ENCODE results near the gene GHSR. TPM values are rescaled to one million over a fixed set of nuclear protein-coding genes. Genes with fewer than 3 reads are reported as not detected.

Gene GHSR
- polyA plus RNA-seq, 1 of the 3 experiments (the other 2 are of a cell fraction), result not detected

DNA sequence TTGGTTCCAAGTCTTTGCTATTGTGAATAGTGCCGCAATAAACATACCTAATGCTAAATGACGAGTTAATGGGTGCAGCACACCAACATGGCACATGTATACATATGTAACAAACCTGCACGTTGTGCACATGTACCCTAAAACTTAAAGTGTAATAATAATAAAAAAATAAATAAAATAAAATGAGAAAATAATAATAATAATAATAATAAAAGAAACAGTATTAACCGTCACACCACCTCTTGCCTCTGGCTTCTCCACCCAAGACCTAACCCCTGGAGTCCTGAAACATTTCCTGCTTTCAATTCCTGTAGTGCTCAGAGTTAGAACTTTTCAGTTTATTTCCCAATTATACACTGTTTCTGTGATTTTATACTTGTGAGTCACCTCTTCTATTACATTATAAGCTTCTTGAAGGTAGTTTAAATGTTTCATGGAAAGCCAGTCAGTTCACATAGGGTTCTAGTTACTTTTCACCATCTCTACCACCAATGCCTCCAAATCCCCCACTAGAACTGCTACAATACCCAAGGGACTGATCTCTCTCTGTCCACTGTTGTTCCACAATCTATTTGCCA, 18.4 kb upstream of the GHSR start:
- POLR2A ChIA-PET, result no interaction called here
- H3K79me2 ChIP-seq (ENCODE audit: insufficient read depth), result no peaks in the 10 kb centered on the region
- no peaks in the 10 kb centered on the region for H4K20me1 ChIP-seq (ENCODE audit: insufficient read depth)
- H3K9me3 ChIP-seq, result 0 out of 2 replicates have a peak, but pooled peaks cover under 1% of the 10 kb centered on the region
- no peak overlapping the region for H2AFZ ChIP-seq (ENCODE audit: low read depth)
- CTCF ChIA-PET, result no interaction called here
- no peak overlapping the region for H3K4me3 ChIP-seq (ENCODE audit: low read depth in 2 of 2, low read length in 1 of 2)
- H3K4me1 ChIP-seq (ENCODE audit: control insufficient read depth in 1 of 2, insufficient read depth in 2 of 2, low read depth in 1 of 2, low read length in 1 of 2), result peaks cover 0 to 2% of the 10 kb centered on the region in 2 experiments; a peak in 1 of 4 replicates
- no peak overlapping the region for H3K27ac ChIP-seq (ENCODE audit: low read depth in 2 of 2, low read length in 1 of 2)
- H3K4me2 ChIP-seq, result no peak overlapping the region
- no peak overlapping the region for H3K9ac ChIP-seq
- TF ChIP-seq, protein P1, sequence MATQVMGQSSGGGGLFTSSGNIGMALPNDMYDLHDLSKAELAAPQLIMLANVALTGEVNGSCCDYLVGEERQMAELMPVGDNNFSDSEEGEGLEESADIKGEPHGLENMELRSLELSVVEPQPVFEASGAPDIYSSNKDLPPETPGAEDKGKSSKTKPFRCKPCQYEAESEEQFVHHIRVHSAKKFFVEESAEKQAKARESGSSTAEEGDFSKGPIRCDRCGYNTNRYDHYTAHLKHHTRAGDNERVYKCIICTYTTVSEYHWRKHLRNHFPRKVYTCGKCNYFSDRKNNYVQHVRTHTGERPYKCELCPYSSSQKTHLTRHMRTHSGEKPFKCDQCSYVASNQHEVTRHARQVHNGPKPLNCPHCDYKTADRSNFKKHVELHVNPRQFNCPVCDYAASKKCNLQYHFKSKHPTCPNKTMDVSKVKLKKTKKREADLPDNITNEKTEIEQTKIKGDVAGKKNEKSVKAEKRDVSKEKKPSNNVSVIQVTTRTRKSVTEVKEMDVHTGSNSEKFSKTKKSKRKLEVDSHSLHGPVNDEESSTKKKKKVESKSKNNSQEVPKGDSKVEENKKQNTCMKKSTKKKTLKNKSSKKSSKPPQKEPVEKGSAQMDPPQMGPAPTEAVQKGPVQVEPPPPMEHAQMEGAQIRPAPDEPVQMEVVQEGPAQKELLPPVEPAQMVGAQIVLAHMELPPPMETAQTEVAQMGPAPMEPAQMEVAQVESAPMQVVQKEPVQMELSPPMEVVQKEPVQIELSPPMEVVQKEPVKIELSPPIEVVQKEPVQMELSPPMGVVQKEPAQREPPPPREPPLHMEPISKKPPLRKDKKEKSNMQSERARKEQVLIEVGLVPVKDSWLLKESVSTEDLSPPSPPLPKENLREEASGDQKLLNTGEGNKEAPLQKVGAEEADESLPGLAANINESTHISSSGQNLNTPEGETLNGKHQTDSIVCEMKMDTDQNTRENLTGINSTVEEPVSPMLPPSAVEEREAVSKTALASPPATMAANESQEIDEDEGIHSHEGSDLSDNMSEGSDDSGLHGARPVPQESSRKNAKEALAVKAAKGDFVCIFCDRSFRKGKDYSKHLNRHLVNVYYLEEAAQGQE (IDR thresholded peaks at IDR 0.05; ENCODE audit: low read depth, low read length), result no peak
- TF ChIP-seq, protein P2, sequence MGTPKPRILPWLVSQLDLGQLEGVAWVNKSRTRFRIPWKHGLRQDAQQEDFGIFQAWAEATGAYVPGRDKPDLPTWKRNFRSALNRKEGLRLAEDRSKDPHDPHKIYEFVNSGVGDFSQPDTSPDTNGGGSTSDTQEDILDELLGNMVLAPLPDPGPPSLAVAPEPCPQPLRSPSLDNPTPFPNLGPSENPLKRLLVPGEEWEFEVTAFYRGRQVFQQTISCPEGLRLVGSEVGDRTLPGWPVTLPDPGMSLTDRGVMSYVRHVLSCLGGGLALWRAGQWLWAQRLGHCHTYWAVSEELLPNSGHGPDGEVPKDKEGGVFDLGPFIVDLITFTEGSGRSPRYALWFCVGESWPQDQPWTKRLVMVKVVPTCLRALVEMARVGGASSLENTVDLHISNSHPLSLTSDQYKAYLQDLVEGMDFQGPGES (IDR thresholded peaks at IDR 0.05; ENCODE audit: low read depth, low read length), result no peak
- TF ChIP-seq YY1 (IDR thresholded peaks at IDR 0.05; ENCODE audit: low read depth) (no peak), TEAD4 (IDR thresholded peaks at IDR 0.05; ENCODE audit: borderline replicate concordance, insufficient read depth) (no peak), CHD2 (IDR thresholded peaks at IDR 0.05; ENCODE audit: low read length, partially characterized antibody) (no peak), RXRA (IDR thresholded peaks at IDR 0.05; ENCODE audit: borderline replicate concordance, low read depth) (no peak), JUND (IDR thresholded peaks at IDR 0.05) (no peak), TAF1 (IDR thresholded peaks at IDR 0.05; ENCODE audit: borderline replicate concordance, low read depth, low read length) (no peak), MXI1 (IDR thresholded peaks at IDR 0.05; ENCODE audit: low read depth, low read length) (no peak), TCF12 (IDR thresholded peaks at IDR 0.05) (no peak), ELF1 (IDR thresholded peaks at IDR 0.05) (no peak)
- TF ChIP-seq, protein P3, sequence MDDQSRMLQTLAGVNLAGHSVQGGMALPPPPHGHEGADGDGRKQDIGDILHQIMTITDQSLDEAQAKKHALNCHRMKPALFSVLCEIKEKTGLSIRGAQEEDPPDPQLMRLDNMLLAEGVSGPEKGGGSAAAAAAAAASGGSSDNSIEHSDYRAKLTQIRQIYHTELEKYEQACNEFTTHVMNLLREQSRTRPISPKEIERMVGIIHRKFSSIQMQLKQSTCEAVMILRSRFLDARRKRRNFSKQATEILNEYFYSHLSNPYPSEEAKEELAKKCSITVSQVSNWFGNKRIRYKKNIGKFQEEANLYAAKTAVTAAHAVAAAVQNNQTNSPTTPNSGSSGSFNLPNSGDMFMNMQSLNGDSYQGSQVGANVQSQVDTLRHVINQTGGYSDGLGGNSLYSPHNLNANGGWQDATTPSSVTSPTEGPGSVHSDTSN (IDR thresholded peaks at IDR 0.05), result no peak
- no peak for DNase-seq
- H3K36me3 ChIP-seq (replicated peaks in 1 of 2; ENCODE audit: control insufficient read depth in 1 of 2, insufficient read depth in 2 of 2, low read length in 1 of 2), result no peaks in the 10 kb centered on the region
- H3K9me2 ChIP-seq, result no peaks in the 10 kb centered on the region
- H3K27me3 ChIP-seq (ENCODE audit: insufficient read depth), result no peaks in the 10 kb centered on the region
- WGBS (ENCODE audit: low lambda C conversion rate), result 85% methylated on average over 4 of the region's 4 CpGs
- no peaks in the 10 kb centered on the region for H3F3A ChIP-seq (replicated peaks; ENCODE audit: insufficient read depth)

DNA sequence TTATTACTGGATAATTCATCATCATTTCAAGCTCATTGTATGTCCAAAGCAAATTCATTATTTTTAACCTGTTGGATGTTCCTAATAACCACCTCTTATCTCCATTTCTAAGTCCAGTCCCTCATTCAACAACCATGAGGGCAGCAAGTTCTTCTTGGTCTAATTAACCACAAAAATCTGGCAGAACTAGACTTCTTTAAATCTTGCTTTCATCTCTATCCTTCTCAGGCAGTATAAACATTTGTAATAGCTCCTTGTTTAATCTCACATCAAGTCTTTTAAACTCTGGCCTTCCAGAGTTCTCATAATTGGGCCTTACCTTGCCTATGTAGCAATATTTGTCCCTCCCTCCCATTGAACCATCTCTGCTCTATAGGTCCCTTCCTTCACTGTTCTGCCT, 17.0 kb upstream of the GHSR start:
- ChIA-PET CTCF (interaction anchor here (0.9 to 1.3 kb wide), 4 partner anchors 12 to 208 kb away, joined by 3 read pairs; partner anchors contain the start of gene GHSR), POLR2A (no interaction called here)
- no peak overlapping the region for H3K9ac ChIP-seq
- DNase-seq, result no peak
- TF ChIP-seq EP300 (IDR thresholded peaks at IDR 0.05; ENCODE audit: borderline replicate concordance in 1 of 2, low read depth in 1 of 2, low read length in 1 of 2) (no peak), NRF1 (IDR thresholded peaks at IDR 0.05; ENCODE audit: low read depth, low read length) (no peak), RXRA (IDR thresholded peaks at IDR 0.05; ENCODE audit: borderline replicate concordance, low read depth) (no peak), SIN3A (IDR thresholded peaks at IDR 0.05; ENCODE audit: borderline replicate concordance, low read depth, low read length) (no peak), POLR2AphosphoS5 (IDR thresholded peaks at IDR 0.05; ENCODE audit: low read depth, low read length) (no peak), FOXM1 (IDR thresholded peaks at IDR 0.05; ENCODE audit: low read depth) (no peak), TCF12 (IDR thresholded peaks at IDR 0.05) (no peak)
- TF ChIP-seq, protein P1 (IDR thresholded peaks at IDR 0.05; ENCODE audit: low read depth, low read length), result no peak
- TF ChIP-seq, protein P3 (IDR thresholded peaks at IDR 0.05), result no peak
- no peaks in the 10 kb centered on the region for H3K36me3 ChIP-seq (replicated peaks in 1 of 2; ENCODE audit: control insufficient read depth in 1 of 2, insufficient read depth in 2 of 2, low read length in 1 of 2)
- no peaks in the 10 kb centered on the region for H3K79me2 ChIP-seq (ENCODE audit: insufficient read depth)
- no peaks in the 10 kb centered on the region for H3K9me3 ChIP-seq
- H3K4me1 ChIP-seq (ENCODE audit: control insufficient read depth in 1 of 2, insufficient read depth in 2 of 2, low read depth in 1 of 2, low read length in 1 of 2), result peaks cover 0 to 2% of the 10 kb centered on the region in 2 experiments; a peak in 1 of 4 replicates
- no peaks in the 10 kb centered on the region for H3F3A ChIP-seq (replicated peaks; ENCODE audit: insufficient read depth)
- no peaks in the 10 kb centered on the region for H3K27me3 ChIP-seq (ENCODE audit: insufficient read depth)
- no peaks in the 10 kb centered on the region for H3K9me2 ChIP-seq
- H3K27ac ChIP-seq (ENCODE audit: low read depth in 2 of 2, low read length in 1 of 2), result no peak overlapping the region
- H4K20me1 ChIP-seq (ENCODE audit: insufficient read depth), result no peaks in the 10 kb centered on the region
- no peak overlapping the region for H3K4me2 ChIP-seq
- H2AFZ ChIP-seq (ENCODE audit: low read depth), result no peak overlapping the region
- no peak overlapping the region for H3K4me3 ChIP-seq (ENCODE audit: low read depth in 2 of 2, low read length in 1 of 2)

Data from SK-N-SH (cell line).